HL-60 (cell line): ENCODE data around the gene KLF2.
A peak's percentile ranks its signal among the peaks of the same experiment; 100 is the strongest.

ENCODE experiments used
- DNase-seq, 2 experiments: peaks; one replicate each; pipeline ENCODE4 v3.0.0-alpha.2; 2010 to 2020; ENCODE audit warnings: low read depth in 1 of 2, low spot score in 1 of 2
- H3K27ac ChIP-seq: fragments of 250-450 bp; sonication (Bioruptor Pico); replicated peaks from 2 replicates; pipeline ENCODE4 v1.5.1; 2020; ENCODE audit warnings: mild to moderate bottlenecking, moderate library complexity
- H3K27me3 ChIP-seq: fragments of 250-450 bp; sonication (Bioruptor Pico); 2 replicates; pipeline ENCODE4 v1.5.1; 2021; ENCODE audit warnings: mild to moderate bottlenecking, moderate library complexity; ENCODE audit not compliant: insufficient read depth, poor library complexity, severe bottlenecking
- H3K4me3 ChIP-seq: replicated peaks from 2 replicates; pipeline ENCODE4 v1.5.1; 2011; ENCODE audit warnings: mild to moderate bottlenecking, control low read depth, low read length; ENCODE audit not compliant: insufficient read depth
- CTCF ChIP-seq: IDR thresholded peaks from one replicate; pipeline ENCODE4 v1.5.1; 2011; ENCODE audit warnings: low read length, control low read depth, inconsistent platforms; ENCODE audit not compliant: insufficient read depth
- GABPA ChIP-seq: IDR thresholded peaks from 2 replicates; pipeline ENCODE4 v1.6.1; 2012; ENCODE audit warnings: low read depth
- POLR2AphosphoS5 ChIP-seq: IDR thresholded peaks from 2 replicates; pipeline ENCODE4 v1.6.1; 2012; ENCODE audit warnings: low read depth
- REST ChIP-seq: IDR thresholded peaks from 2 replicates; pipeline ENCODE4 v1.6.1; 2012; ENCODE audit warnings: low read depth; ENCODE audit not compliant: insufficient replicate concordance
- SPI1 ChIP-seq: IDR thresholded peaks from 2 replicates; pipeline ENCODE4 v1.6.1; 2012; ENCODE audit warnings: low read depth, mild to moderate bottlenecking, borderline replicate concordance

KLF2 gene

GRCh38 chr19:16363852-16364230, 39.2 kb downstream of the KLF2 start:
- H3K27me3 ChIP-seq = no peaks in the 10 kb centered on the region
- H3K27ac ChIP-seq = no peak overlapping the region
- TF ChIP-seq GABPA (no peak), SPI1 (no peak), CTCF (no peak), REST (no peak), POLR2AphosphoS5 (no peak)

GRCh38 chr19:16364231-16364865, 39.7 kb downstream of the KLF2 start:
- TF ChIP-seq REST (no peak), POLR2AphosphoS5 (no peak), CTCF (no peak), GABPA (no peak), SPI1 (no peak)
- H3K27me3 ChIP-seq = no peaks in the 10 kb centered on the region
- no peak overlapping the region for H3K4me3 ChIP-seq
- no peak overlapping the region for H3K27ac ChIP-seq
- no peak for DNase-seq

More at GRCh38 chr19:16363852-16364230, 39.2 kb downstream of the KLF2 start:
- no peak overlapping the region for H3K4me3 ChIP-seq
- no peak for DNase-seq

- Histone ChIP-seq H3K27me3 (no peaks in the 10 kb centered on the region), H3K4me3 (no peak overlapping the region), H3K27ac (peak overlapping the region; percentile 85)
- no peak for DNase-seq
- TF ChIP-seq POLR2AphosphoS5 (no peak), CTCF (no peak)
Observed at GRCh38 chr19:16365300-16365996, 40.8 kb downstream of the KLF2 start.

GRCh38 chr19:16366056-16366432, 41.4 kb downstream of the KLF2 start:
- DNase-seq = no peak
- H3K27ac ChIP-seq = peak overlapping the region; percentile 85
- no peaks in the 10 kb centered on the region for H3K27me3 ChIP-seq
- H3K4me3 ChIP-seq = no peak overlapping the region
- TF ChIP-seq REST (no peak), CTCF (no peak), GABPA (no peak), POLR2AphosphoS5 (no peak)
